BLaER1 (cell line): ENCODE data around the gene RAC3.

Source experiments
- H3K27ac ChIP-seq: shearing (Covaris generic); formaldehyde crosslinking; 2 replicates; pipeline ENCODE4 v1.8.1; 2022
- H3K27me3 ChIP-seq: shearing (Covaris generic); formaldehyde crosslinking; 2 replicates; pipeline ENCODE4 v1.8.1; 2022
- H3K36me3 ChIP-seq: shearing (Covaris generic); formaldehyde crosslinking; 2 replicates; pipeline ENCODE4 v1.8.1; 2022
- H3K4me1 ChIP-seq: shearing (Covaris generic); formaldehyde crosslinking; 2 replicates; pipeline ENCODE4 v1.8.1; 2022
- H3K4me2 ChIP-seq: shearing (Covaris generic); formaldehyde crosslinking; 2 replicates; pipeline ENCODE4 v1.8.1; 2022
- H3K4me3 ChIP-seq: shearing (Covaris generic); formaldehyde crosslinking; 2 replicates; pipeline ENCODE4 v1.8.1; 2022
- H3K9ac ChIP-seq: shearing (Covaris generic); formaldehyde crosslinking; 2 replicates; pipeline ENCODE4 v1.8.1; 2022
- H3K9me3 ChIP-seq: shearing (Covaris generic); formaldehyde crosslinking; 2 replicates; pipeline ENCODE4 v1.8.1; 2022
- H4K20me1 ChIP-seq: shearing (Covaris generic); formaldehyde crosslinking; 2 replicates; pipeline ENCODE4 v1.8.1; 2022
- Cebpa-rat ChIP-seq: shearing (Covaris generic); IDR thresholded peaks from 2 replicates; pipeline ENCODE4 v1.8.1; 2022

RAC3 gene

GRCh38 chr17:82022310-82022980, 9.0 kb upstream of the RAC3 start, which contains the start of gene CENPX:
CENPX (minus strand) TSS chr17:82022878; CDS start chr17:82022861, 17 bp downstream.
- Histone ChIP-seq H3K4me3 (peak within 1 kb of the TSS; percentile 93), H3K9me3 (no peaks in the 10 kb centered on the region), H3K4me2 (peak within 1 kb of the TSS; percentile 99), H3K4me1 (peaks cover 41% of the 10 kb centered on the region), H4K20me1 (peaks cover 41% of the 10 kb centered on the region), H3K27ac (peak within 1 kb of the TSS; percentile 81), H3K27me3 (no peaks in the 10 kb centered on the region), H3K9ac (peak within 1 kb of the TSS; percentile 84), H3K36me3 (peaks cover 45% of the 10 kb centered on the region)
- no peak for TF ChIP-seq Cebpa-rat

DNA sequence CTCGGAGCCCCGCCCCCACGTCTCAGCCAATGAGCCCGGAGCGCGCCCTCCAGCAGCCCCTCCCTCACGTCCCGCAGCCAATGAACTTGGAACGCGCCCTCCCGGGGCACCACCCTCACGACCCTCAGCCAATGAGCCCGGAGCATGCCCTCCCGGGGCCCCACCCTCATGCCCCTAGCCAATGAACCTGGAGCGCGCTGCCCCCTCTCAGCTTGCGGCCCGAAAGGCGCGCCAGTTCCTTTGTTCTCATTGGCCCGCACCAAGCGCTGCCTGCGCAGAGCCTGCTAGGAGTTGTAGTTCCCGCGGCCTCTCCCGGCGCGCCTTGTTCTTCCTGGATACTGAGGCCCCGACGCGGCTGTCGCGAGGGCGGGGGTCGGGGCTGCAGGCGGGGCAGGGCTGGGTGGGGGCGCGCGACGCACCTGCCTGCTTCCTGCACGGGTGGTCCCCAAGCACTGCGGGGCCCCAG, 8.5 kb upstream of the RAC3 start, which contains the start of gene LRRC45:
TSS of gene LRRC45 (plus strand) at position 325 of the 466 bp plus-strand sequence. CDS start 339 bp downstream, outside the sequence.
- H3K27ac ChIP-seq: peak within 1 kb of the TSS; percentile 81
- peak within 1 kb of the TSS; percentile 93 for H3K4me3 ChIP-seq
- no peaks in the 10 kb centered on the region for H3K9me3 ChIP-seq
- peaks cover 41% of the 10 kb centered on the region for H3K4me1 ChIP-seq
- no peak for TF ChIP-seq Cebpa-rat
- H4K20me1 ChIP-seq: peaks cover 41% of the 10 kb centered on the region
- H3K36me3 ChIP-seq: peaks cover 44% of the 10 kb centered on the region
- no peaks in the 10 kb centered on the region for H3K27me3 ChIP-seq
- H3K9ac ChIP-seq: peak within 1 kb of the TSS; percentile 84
- peak within 1 kb of the TSS; percentile 99 for H3K4me2 ChIP-seq

DNA sequence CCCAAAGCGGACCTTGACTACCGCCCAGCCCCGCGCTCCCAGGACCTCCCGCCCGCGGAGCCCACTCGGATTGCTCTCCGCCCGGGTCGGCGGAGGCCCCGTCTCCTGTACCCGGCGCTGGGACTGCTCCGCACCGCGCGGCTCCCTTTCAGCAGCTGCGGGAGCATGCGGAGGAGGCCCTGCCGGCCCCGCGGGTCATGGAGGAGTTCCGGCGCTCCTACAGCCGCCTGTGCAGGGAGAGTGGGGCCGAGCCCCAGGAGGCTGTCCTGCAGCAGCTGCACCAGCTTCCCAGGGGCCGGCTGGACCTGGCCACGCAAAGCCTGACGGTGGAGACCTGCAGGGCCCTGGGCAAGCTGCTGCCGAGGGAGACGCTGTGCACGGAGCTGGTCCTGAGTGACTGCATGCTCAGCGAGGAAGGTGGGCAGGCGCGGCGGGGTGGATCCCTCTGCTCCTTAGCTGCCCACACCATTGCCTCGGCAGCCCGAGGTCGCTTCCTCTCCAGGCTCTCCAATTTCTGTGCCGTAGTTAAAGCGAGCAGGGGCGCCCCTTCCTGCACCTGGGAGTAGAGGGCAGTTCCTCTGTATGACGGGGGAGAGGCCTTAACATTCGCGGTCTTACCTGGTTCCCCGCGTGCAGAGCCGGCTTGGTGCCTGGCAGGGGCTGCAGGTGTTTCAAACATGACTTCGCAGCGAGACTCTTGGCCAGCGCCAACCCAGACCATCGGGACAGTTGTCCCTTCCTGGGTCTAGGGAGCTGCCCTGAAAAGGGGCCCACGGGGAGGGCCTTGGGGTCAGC, 7.8 kb upstream of the RAC3 start:
- Histone ChIP-seq H3K27ac (peak overlapping the region; percentile 55), H3K36me3 (peaks cover 41% of the 10 kb centered on the region), H3K4me1 (peaks cover 41% of the 10 kb centered on the region), H3K4me3 (peak overlapping the region; percentile 80), H3K27me3 (no peaks in the 10 kb centered on the region), H4K20me1 (peaks cover 35% of the 10 kb centered on the region), H3K9me3 (no peaks in the 10 kb centered on the region), H3K4me2 (peak overlapping the region; percentile 99), H3K9ac (peak overlapping the region; percentile 79)
- TF ChIP-seq Cebpa-rat: no peak

DNA sequence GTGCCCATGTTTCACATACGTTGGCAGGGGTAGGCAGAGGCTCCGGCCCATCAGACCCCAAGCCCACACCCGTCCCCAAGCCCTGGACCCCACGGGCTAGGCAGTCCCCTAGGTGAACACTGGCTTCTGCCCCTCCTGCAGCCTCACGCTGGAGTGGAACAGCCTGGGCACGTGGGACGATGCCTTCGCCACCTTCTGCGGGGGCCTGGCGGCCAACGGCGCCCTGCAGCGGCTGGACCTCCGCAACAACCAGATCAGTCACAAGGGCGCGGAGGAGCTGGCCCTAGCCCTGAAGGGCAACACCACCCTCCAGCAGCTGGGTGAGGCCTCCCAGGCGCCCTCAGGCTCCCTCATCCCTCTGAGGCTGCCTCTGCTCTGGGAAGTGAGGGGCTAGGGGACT, 6.6 kb upstream of the RAC3 start:
- Histone ChIP-seq H3K36me3 (peaks cover 41% of the 10 kb centered on the region), H3K9me3 (no peaks in the 10 kb centered on the region), H4K20me1 (peaks cover 30% of the 10 kb centered on the region), H3K4me2 (peak overlapping the region; percentile 99), H3K4me1 (peaks cover 48% of the 10 kb centered on the region), H3K27ac (no peak overlapping the region), H3K27me3 (no peaks in the 10 kb centered on the region), H3K9ac (0 out of 2 replicates have a peak overlapping the region, but pooled peaks have one; percentile 29), H3K4me3 (no peak overlapping the region)
- TF ChIP-seq Cebpa-rat: no peak

- 0 out of 2 replicates have a peak overlapping the region, but pooled peaks have one; percentile 29 for H3K9ac ChIP-seq
- no peaks in the 10 kb centered on the region for H3K27me3 ChIP-seq
- no peaks in the 10 kb centered on the region for H3K9me3 ChIP-seq
These were observed 5.9 kb upstream of the RAC3 start for GRCh38 chr17:82025401-82026107.

GRCh38 chr17:82028246-82028645, 3.2 kb upstream of the RAC3 start:
- TF ChIP-seq Cebpa-rat: no peak
- no peak overlapping the region for H3K4me2 ChIP-seq
- H3K27ac ChIP-seq: no peak overlapping the region
- H3K27me3 ChIP-seq: peaks cover 14% of the 10 kb centered on the region; the same call in 1 of the 2 replicates
- H3K9ac ChIP-seq: no peak overlapping the region
- H3K9me3 ChIP-seq: no peaks in the 10 kb centered on the region
- peaks cover 43% of the 10 kb centered on the region for H3K36me3 ChIP-seq
- no peak overlapping the region for H3K4me3 ChIP-seq
- H4K20me1 ChIP-seq: peaks cover 21% of the 10 kb centered on the region
- peaks cover 46% of the 10 kb centered on the region for H3K4me1 ChIP-seq

More at GRCh38 chr17:82025401-82026107, 5.9 kb upstream of the RAC3 start:
- Histone ChIP-seq H4K20me1 (peaks cover 27% of the 10 kb centered on the region), H3K4me1 (peaks cover 47% of the 10 kb centered on the region), H3K4me3 (no peak overlapping the region), H3K36me3 (peaks cover 41% of the 10 kb centered on the region), H3K4me2 (0 out of 2 replicates have a peak overlapping the region, but pooled peaks have one; percentile 99), H3K27ac (no peak overlapping the region)
- TF ChIP-seq Cebpa-rat: no peak

- Histone ChIP-seq H3K4me2 (no peak overlapping the region), H4K20me1 (peaks cover 25% of the 10 kb centered on the region), H3K4me3 (no peak overlapping the region), H3K9ac (no peak overlapping the region), H3K27ac (no peak overlapping the region), H3K4me1 (peaks cover 45% of the 10 kb centered on the region), H3K9me3 (no peaks in the 10 kb centered on the region), H3K36me3 (peaks cover 46% of the 10 kb centered on the region), H3K27me3 (peaks cover 17% of the 10 kb centered on the region; the same call in 1 of the 2 replicates)
- TF ChIP-seq Cebpa-rat: no peak
These were observed 2.5 kb upstream of the RAC3 start for GRCh38 chr17:82028966-82029365.

DNA sequence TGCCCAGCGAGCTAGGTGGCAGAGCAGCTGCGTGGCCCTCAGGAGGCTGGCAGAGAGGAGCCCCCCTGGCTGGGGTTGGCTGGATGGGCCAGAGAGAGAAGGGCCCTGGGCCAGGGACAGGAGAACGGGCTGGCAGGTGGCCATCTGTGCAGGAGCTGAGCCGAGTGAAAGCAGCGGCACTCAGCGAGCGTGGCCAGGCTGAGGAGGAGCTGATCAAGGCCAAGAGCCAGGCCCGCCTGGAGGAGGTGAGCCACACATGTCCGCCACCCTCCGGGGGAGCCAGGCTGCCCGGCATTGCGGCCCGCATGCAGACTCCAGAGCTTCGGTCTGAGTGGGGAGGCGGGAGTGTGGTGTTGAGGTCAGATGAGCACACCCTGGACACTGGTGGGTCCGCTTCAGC, 2.1 kb upstream of the RAC3 start:
- Histone ChIP-seq H4K20me1 (peaks cover 25% of the 10 kb centered on the region), H3K9ac (no peak overlapping the region), H3K4me1 (peaks cover 44% of the 10 kb centered on the region), H3K4me2 (peak overlapping the region; percentile 94), H3K36me3 (peaks cover 46% of the 10 kb centered on the region), H3K9me3 (no peaks in the 10 kb centered on the region), H3K27me3 (peaks cover 17% of the 10 kb centered on the region; the same call in 1 of the 2 replicates), H3K4me3 (no peak overlapping the region), H3K27ac (no peak overlapping the region)
- no peak for TF ChIP-seq Cebpa-rat

GRCh38 chr17:82029990-82030469, 1.4 kb upstream of the RAC3 start:
- Histone ChIP-seq H4K20me1 (peaks cover 28% of the 10 kb centered on the region), H3K27ac (no peak overlapping the region)

More at GRCh38 chr17:82029990-82030469, 1.4 kb upstream of the RAC3 start:
- H3K27me3 ChIP-seq: peaks cover 17% of the 10 kb centered on the region; the same call in 1 of the 2 replicates
- H3K4me1 ChIP-seq: peaks cover 42% of the 10 kb centered on the region
- no peaks in the 10 kb centered on the region for H3K9me3 ChIP-seq
- TF ChIP-seq Cebpa-rat: no peak
- peak overlapping the region; percentile 74 for H3K4me3 ChIP-seq
- H3K4me2 ChIP-seq: peak overlapping the region; percentile 94
- 0 out of 2 replicates have a peak overlapping the region, but pooled peaks have one; percentile 23 for H3K9ac ChIP-seq
- H3K36me3 ChIP-seq: peaks cover 46% of the 10 kb centered on the region
